ENCODE measurements around the gene SNX20. TPM values are rescaled to one million over a fixed set of nuclear protein-coding genes. Genes with fewer than 3 reads are reported as not detected.

The SNX20 gene
- total and polyA plus RNA-seq, 2 of the 4 experiments (the other 2 are of a cell fraction), result not detected

GRCh38 chr16:50634947-50635346, 46.2 kb downstream of the SNX20 start:
- Histone ChIP-seq H3K23ac (ENCODE audit: low read depth, low read length) (no peak overlapping the region), H2BK15ac (ENCODE audit: low read depth, low read length) (no peak overlapping the region), H3K4me2 (ENCODE audit: low read depth, low read length) (no peak overlapping the region), H2AFZ (replicated peaks; ENCODE audit: low read length, poor library complexity) (no peak overlapping the region), H4K5ac (ENCODE audit: low read depth, low read length) (no peak overlapping the region), H2BK20ac (ENCODE audit: low read depth, low read length) (no peak overlapping the region), H3K9ac (ENCODE audit: low read depth, low read length) (no peak overlapping the region), H2AK9ac (replicated peaks; ENCODE audit: low read depth, low read length, poor library complexity) (no peak overlapping the region), H3K4me3 (ENCODE audit: insufficient read depth, low read depth, low read length) (no peak overlapping the region), H3K14ac (replicated peaks; ENCODE audit: low read depth, low read length) (no peak overlapping the region), H3K27ac (ENCODE audit: insufficient read depth, low read length) (no peak overlapping the region), H4K20me1 (ENCODE audit: insufficient read depth, low read length) (no peaks in the 10 kb centered on the region), H3K9me1 (ENCODE audit: insufficient read depth, low read length) (no peaks in the 10 kb centered on the region), H4K8ac (ENCODE audit: low read depth in 2 of 2, low read length in 2 of 2) (no peak overlapping the region), H3K4me1 (ENCODE audit: control insufficient read depth, insufficient read depth, low read length) (no peaks in the 10 kb centered on the region), H3K18ac (ENCODE audit: low read depth, low read length) (no peak overlapping the region), H3K56ac (ENCODE audit: extremely low read depth, insufficient read depth, low read length) (no peak overlapping the region), H2AK5ac (ENCODE audit: low read depth, low read length) (no peak overlapping the region), H3K36me3 (ENCODE audit: control insufficient read depth, insufficient read depth, low read length) (no peaks in the 10 kb centered on the region), H3K9me3 (ENCODE audit: control insufficient read depth, insufficient read depth, low read length) (no peaks in the 10 kb centered on the region), H2BK120ac (ENCODE audit: low read depth, low read length) (no peak overlapping the region), H2BK5ac (ENCODE audit: low read depth, low read length, poor library complexity, severe bottlenecking) (no peak overlapping the region), H3K4ac (ENCODE audit: low read depth, low read length) (no peak overlapping the region), H3K79me1 (ENCODE audit: low read depth in 1 of 2, low read length in 2 of 2) (no peaks in the 10 kb centered on the region), H4K91ac (ENCODE audit: insufficient read depth, low read depth, low read length) (no peak overlapping the region), H3K27me3 (ENCODE audit: control insufficient read depth, insufficient read depth, low read length) (peaks cover 3% of the 10 kb centered on the region; the same call in 1 of the 2 replicates)
- ChIA-PET CTCF (interaction anchor here (1.0 kb wide), 1 partner anchor 30 kb away, joined by 3 read pairs; no protein-coding TSS in a partner anchor), POLR2A (ENCODE audit: unreplicated experiment) (no interaction called here)
- in situ Hi-C loops (cut with MboI; ENCODE audit: low sequenced_read_pairs), result no loop called here
- no CpG with 5 or more reads among the region's 1 CpG for WGBS, 2 experiments (ENCODE audit: extremely low coverage in 2 of 2, insufficient read length in 1 of 2)
- no peak for DNase-seq
- dilution Hi-C loops (cut with HindIII; ENCODE audit: low sequenced_read_pairs, unreplicated experiment), result no loop called here
- no TSS peak for BruUV-seq (replicated peaks)
- no peak for ATAC-seq (ENCODE audit: low read depth)
- TF ChIP-seq NFE2L2 (IDR thresholded peaks at IDR 0.05; ENCODE audit: low read depth, low read length) (no peak), RAD21 (IDR thresholded peaks at IDR 0.05; ENCODE audit: low read length) (no peak), USF2 (IDR thresholded peaks at IDR 0.05; ENCODE audit: low read depth, low read length) (no peak), MXI1 (IDR thresholded peaks at IDR 0.05; ENCODE audit: borderline replicate concordance, low read depth, low read length) (no peak)
- intact Hi-C loops (cut with micrococcal nuclease), result no loop called here

Measured in IMR-90 (cell line).